Muscle of back (tissue), 13 donors: Measurements from ENCODE around the gene BLVRB. TPM values are rescaled to one million over a fixed set of nuclear protein-coding genes. Genes with fewer than 3 reads are reported as not detected.
"Not testable (repeated sequence)": the region's sequence is repeated elsewhere in the genome, so short reads cannot be mapped to it uniquely, and the experiment has no call there.

Source experiments
- DNase-seq, 3 donors: peaks; one replicate each; pipeline versions ENCODE4 v3.0.0 to v3.0.0-alpha.2; 2013
- long read RNA-seq, 9 donors: transcript quantifications; one replicate each; lab custom pipeline, GENCODE V29; 2026
- polyA plus RNA-seq, 10 donors: library from polyadenylated mRNA; unstranded; fragments of 120-200 nt; gene quantifications; one replicate each; pipeline ENCODE4 v1.2.1, GENCODE V29; 2013; ENCODE audit not compliant: insufficient read length in 10 of 10

The BLVRB gene
- 10 to 100 TPM; 26.1 to 55.4 (median 32.3) TPM for polyA plus RNA-seq
- long read RNA-seq, donor 1, transcript BLVRB-201 (5 exons, 873 nt), result major isoform, 26 of 27 reads
- long read RNA-seq, donor 1, partial matches to known transcripts, result 0 of 27 reads
- long read RNA-seq, donor 1, other reads (novel, unspliced or antisense), result 0 of 27 reads
- long read RNA-seq, donor 2, transcript BLVRB-201 (5 exons, 873 nt), result major isoform, 25 of 28 reads
- long read RNA-seq, donor 2, partial matches to known transcripts, result 0 of 28 reads
- long read RNA-seq, donor 2, other reads (novel, unspliced or antisense), result 0 of 28 reads
- long read RNA-seq, donor 3, result 0 reads
- long read RNA-seq, donor 4, transcript BLVRB-201 (5 exons, 873 nt), result major isoform, 22 of 27 reads
- long read RNA-seq, donor 4, partial matches to known transcripts, result 5 of 27 reads
- long read RNA-seq, donor 4, other reads (novel, unspliced or antisense), result 0 of 27 reads
- long read RNA-seq, donor 5, transcript BLVRB-201 (5 exons, 873 nt), result major isoform, 33 of 36 reads
- long read RNA-seq, donor 5, partial matches to known transcripts, result 0 of 36 reads
- long read RNA-seq, donor 5, other reads (novel, unspliced or antisense), result 0 of 36 reads
- long read RNA-seq, donor 6, transcript BLVRB-201 (5 exons, 873 nt), result major isoform, 23 of 24 reads
- long read RNA-seq, donor 6, partial matches to known transcripts, result 0 of 24 reads
- long read RNA-seq, donor 6, other reads (novel, unspliced or antisense), result 0 of 24 reads
- long read RNA-seq, donor 7, transcript BLVRB-201 (5 exons, 873 nt), result major isoform, 17 of 19 reads
- long read RNA-seq, donor 7, partial matches to known transcripts, result 0 of 19 reads
- long read RNA-seq, donor 7, other reads (novel, unspliced or antisense), result 0 of 19 reads
- long read RNA-seq, donor 8, transcript BLVRB-201 (5 exons, 873 nt), result major isoform, 24 of 27 reads
- long read RNA-seq, donor 8, partial matches to known transcripts, result 0 of 27 reads
- long read RNA-seq, donor 8, other reads (novel, unspliced or antisense), result 0 of 27 reads
- long read RNA-seq, donor 9, transcript BLVRB-201 (5 exons, 873 nt), result major isoform, 12 of 12 reads
- long read RNA-seq, donor 9, partial matches to known transcripts, result 0 of 12 reads
- long read RNA-seq, donor 9, other reads (novel, unspliced or antisense), result 0 of 12 reads

DNA sequence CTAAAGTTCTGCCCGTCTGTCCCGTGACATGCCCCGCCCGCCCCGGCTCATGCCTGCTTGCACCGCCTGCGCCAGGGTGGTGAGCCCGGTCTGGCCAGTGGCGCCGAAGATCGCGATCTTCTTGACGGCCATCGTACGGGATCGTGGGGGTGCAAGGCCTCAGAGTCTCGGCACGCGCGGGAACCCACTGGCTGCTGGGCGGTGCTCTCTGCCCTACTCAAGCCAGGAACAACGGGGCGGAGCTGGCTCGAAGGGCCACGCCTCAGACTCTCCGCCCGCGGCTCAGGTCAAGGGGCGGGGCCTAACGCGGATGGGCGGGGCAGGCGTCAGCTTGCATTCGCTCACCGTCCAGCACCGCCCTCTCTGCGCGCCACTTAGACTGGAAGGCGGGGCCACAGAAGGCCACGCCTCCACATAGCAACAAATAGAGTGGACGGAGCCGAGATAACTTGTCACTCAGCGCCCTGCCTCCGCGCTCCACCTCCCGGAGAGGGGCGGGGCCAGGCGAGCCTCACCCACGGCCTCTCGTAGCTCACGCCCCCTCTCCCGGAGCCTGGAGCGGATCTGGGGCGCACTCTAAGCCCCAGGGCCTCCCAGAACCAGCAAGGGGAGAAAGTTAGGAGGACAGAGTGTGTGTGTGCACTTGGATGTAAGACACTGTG lies at the start of gene BLVRB:
TSS of gene BLVRB (minus strand) at position 189 of the 662 bp plus-strand sequence. CDS start at position 132, 57 bp downstream.
- peak; percentile 99 to 100 (median 100) for DNase-seq

DNA sequence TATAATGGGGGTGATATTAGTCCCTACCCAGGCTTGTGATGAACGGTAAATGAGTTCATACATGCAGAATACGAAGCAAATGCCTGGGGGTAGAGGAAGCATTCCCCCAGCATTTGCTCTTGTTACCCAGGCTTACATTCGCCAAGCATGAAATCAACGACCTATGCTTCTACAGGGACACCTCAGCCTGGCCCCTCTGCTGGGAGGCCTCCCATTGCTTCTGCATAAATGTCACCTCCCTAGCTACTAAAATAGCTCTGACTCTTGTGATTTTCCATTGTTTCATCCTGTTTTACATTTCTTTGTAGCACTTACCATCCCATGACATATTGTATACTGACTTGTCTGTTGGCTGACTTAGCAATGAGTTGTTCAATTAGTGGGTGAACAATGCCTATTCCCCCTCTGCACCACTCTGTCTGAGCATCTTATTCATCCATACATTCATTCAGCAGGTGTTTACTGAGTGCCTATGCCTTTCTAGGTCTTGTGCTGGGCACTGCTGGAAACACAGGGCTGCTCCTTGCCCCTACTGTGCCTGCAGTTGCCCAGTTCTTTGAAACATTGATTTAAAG lies 48.3 kb upstream of the BLVRB start:
- no peak for DNase-seq

DNA sequence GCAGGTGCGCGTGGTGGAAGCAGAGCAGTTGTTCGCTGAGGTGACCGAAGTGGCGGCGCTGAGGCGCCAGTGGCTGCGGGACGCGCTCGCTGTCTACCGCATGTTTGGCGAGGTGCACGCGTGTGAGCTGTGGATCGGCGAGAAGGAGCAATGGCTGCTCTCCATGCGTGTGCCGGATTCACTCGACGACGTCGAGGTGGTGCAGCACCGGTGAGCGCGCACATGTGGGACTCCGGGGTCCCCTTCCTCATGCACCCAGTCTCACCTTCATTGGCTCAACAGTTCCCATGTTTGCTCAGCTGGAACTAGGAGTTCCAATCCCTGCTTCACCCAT lies 47.8 kb upstream of the BLVRB start:
- no peak for DNase-seq

DNA sequence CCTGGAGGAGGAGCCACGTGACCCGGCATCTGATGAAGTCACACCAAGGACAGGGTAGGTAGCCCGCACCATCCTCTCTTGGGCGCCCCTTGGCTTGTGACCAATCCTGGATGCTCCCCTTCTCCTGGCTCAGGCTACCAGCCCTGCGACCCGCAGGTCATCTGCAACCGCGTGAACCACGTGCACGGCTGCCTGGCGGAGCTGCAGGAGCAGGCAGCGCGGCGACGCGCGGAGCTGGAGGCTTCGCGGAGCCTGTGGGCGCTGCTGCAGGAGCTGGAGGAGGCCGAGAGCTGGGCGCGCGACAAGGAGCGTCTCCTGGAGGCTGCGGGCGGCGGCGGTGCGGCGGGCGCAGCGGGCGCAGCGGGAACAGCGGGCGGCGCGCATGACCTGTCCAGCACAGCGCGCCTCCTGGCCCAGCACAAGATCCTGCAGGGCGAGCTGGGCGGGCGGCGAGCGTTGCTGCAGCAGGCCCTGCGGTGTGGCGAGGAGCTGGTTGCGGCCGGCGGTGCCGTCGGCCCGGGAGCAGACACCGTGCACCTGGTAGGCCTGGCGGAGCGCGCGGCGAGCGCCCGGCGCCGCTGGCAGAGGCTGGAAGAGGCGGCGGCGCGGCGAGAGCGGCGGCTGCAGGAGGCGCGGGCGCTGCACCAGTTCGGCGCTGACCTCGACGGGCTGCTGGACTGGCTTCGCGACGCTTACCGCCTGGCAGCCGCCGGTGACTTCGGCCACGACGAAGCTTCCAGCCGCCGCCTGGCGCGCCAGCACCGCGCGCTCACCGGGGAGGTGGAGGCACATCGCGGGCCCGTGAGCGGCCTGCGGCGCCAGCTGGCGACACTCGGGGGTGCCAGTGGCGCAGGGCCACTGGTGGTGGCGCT lies 47.2 kb upstream of the BLVRB start:
- DNase-seq, result peak in 1 of 3 donors; percentile 40

DNA sequence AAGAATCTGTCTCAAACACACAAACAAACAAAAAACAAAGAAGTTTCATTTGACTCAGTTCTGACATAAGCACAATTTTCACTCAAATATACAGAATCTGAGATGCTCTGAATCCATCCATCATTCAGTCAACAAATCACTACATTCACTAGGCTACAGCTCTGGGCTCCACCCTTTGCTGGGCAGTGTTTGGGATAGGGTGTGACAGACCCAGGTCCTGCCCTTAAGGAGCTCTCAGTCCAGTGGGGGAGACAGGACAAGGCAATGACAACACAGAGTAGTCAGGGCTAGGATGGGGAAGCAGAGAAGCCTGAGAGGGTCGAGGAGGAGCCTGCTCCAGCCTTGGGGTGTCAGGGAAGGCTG lies 46.5 kb upstream of the BLVRB start:
- DNase-seq, result no peak

DNA sequence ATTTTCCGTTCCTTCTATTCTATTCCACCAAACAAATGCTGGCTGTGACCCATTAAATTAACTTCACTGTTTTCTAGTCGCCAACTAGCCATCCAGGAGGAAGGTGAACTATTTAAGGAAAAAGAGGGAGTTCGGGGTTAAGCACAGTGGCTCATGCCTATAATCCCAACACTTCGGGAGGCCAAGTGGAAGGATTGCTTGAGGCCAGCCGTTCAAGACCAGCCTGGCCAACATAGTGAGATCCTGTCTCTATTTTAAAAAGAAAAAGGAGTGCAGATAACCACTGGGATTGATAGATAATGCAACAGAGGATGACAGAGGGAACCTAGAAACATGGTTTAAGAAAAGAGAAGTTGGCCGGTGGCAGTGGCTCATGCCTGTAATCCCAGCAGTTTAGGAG lies 45.9 kb upstream of the BLVRB start:
- DNase-seq, result no peak

DNA sequence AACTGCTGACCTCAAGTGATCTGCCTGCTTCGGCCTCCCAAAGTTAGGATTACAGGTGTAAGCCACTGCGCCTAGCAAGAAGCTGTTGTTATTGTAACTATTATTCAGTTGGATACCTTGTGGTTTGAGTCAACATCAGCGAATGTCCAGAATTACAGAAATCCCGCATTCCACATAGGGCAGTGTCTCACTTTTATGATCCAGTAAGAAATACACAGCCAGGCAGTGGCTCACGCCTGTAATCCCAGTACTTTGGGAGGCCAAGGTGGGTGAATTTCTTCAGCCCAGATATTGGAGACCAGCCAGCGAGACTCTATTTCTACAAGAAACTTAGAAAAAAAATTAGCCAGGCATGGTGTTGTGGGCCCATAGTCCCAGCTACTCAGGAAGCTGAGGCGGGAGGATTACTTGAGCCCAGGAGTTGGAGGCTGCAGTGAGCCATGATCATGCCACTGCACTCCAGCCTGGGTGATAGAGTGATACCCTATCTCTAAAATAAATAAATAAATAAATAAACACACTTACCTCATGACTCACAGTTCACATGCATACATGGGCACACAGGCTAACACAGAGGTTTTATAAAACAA lies 45.1 kb upstream of the BLVRB start:
- DNase-seq, result no peak

DNA sequence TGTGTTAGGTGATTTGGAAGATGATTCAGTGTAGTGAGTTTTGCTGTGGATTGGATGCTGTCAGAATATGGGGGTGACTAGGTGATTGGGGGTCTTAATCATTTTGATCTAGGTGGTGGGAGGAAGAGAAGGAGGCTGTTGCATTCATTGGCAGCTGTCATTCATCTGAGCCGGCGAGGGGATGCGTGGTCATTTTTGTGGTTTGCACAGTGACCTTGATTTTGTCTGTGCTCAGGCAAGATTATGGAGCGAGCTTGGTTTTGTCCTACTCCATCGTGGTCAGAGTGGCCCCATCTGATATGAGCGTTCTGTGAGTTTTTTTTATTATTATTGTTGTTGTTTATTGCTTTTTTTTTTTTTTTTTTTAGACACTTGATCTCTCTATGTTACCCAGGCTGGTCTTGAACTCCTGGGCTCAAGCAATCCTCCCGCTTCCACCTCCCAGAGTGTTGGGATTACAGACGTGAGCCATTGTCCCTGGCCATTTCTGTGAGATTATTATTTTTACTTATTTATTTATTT lies 43.3 kb upstream of the BLVRB start:
- no peak for DNase-seq

DNA sequence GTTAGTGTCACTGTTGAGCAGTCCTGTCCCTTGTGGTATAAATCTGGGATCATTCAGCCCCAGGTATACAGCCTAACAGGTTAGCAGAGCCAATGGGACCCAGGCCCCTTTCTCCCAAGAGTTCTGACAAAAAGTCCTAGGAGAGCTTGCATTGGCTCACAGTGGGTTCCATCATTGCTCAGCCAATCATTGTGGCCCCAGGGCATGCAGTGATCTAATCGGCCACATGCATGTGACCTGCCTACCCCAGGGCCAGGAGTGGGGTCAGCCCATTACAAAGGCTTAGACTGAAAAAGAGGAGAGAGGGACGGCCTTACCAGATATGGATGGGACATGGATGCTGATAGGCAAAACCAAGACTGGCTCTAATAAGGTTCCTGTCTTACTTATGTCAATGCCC lies 42.3 kb upstream of the BLVRB start:
- no peak for DNase-seq

DNA sequence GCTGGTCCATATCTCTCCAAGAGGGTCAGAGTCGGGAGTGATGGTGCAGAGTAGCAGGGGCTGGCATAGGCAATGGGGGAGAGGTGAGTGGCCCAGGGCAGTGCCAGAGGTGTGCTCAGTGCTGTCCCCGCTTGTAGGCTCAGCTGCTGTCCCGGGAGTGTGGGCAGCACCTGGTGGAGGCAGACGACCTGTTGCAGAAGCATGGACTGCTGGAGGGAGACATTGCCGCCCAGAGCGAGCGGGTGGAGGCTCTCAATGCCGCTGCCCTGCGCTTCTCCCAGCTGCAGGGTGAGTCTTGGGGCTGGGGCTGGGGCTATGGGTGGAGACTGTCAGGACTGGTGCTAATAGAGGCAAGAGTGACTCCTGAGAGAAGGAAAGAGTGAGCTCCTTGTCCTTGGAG lies 40.6 kb upstream of the BLVRB start:
- DNase-seq, result no peak

DNA sequence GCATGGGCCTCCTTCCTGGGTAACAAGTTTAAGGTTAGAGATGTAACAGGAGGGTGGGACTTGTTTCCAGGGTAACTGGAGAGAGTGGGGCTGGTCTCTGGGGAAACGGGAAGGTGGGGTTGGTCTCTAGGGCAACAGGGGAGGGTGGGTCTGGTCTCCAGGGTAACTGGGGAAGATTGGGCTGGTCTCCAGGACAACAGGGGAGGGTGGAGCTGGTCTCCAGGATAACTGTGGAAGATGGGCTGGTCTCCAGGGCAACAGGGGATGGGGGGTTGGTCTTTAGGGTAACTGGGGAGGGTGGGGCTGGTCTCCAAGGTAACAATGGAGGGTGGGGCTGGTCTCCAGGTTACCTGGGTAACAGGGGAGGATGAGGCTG lies 37.8 kb upstream of the BLVRB start:
- DNase-seq, result no peak

DNA sequence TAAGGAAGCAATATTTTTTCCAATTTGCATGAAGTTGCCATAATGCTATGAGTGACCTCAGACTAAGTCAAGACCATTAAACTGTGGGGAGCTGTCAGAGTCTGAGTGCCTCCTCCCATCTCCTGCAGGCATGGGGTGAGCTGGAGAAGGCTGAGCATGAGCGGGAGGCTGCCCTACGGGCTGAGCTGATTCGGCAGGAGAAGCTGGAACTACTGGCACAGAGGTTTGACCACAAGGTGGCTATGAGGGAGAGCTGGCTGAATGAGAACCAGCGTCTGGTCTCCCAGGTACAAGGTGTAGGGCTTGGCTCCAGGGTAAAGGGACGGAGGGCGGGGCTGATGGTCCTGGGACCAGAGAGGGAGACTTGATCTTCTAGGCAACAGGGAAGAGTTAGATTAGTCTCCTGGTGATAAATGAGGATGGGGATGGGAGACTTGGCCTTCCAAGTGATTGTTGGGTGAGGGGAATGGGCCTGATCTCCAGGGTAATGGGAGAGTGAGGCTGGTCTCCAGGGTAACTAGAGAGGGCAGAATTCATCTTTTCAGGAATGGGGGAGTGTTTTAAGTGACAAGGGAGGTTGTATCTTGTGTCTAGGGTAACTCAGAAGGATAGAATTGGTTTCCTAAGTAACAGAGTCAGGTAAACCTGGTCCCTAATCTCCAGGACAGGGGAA lies 37.2 kb upstream of the BLVRB start:
- no peak for DNase-seq

DNA sequence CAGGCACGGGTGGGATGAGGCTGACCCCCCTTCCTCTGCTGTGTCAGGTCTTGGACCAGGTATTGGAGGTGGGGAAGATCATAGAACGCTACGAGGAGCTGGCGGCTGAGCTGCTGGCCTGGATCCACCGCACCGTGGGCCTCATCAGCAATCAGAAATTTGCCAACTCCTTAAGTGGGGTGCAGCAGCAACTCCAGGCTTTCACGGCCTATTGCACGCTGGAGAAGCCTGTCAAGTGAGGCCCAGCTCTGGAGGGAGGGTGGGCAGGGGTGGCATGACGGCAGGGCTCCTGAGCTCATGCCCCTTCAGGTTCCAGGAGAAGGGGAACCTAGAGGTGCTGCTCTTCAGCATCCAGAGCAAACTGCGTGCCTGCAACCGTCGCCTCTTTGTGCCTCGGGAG lies 36.5 kb upstream of the BLVRB start:
- no peak for DNase-seq

DNA sequence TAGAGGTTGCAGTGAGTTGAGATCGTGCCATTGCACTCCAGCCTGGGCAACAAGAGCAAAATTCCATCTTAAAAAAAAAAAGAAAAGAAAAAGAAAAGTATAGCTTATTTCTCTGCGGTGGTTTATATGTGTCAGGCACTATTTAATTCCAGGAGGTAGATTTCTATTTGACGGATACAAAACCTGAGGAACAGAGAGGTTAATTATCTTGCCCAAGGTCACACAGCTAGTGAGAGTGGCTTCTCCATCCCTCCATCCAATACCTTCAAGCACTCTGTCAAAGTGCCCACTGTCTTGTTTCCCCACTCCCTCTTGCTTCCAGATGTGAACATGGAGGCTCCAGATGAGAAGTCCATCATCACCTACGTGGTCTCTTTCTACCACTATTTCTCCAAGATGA lies 36.1 kb upstream of the BLVRB start:
- no peak for DNase-seq

DNA sequence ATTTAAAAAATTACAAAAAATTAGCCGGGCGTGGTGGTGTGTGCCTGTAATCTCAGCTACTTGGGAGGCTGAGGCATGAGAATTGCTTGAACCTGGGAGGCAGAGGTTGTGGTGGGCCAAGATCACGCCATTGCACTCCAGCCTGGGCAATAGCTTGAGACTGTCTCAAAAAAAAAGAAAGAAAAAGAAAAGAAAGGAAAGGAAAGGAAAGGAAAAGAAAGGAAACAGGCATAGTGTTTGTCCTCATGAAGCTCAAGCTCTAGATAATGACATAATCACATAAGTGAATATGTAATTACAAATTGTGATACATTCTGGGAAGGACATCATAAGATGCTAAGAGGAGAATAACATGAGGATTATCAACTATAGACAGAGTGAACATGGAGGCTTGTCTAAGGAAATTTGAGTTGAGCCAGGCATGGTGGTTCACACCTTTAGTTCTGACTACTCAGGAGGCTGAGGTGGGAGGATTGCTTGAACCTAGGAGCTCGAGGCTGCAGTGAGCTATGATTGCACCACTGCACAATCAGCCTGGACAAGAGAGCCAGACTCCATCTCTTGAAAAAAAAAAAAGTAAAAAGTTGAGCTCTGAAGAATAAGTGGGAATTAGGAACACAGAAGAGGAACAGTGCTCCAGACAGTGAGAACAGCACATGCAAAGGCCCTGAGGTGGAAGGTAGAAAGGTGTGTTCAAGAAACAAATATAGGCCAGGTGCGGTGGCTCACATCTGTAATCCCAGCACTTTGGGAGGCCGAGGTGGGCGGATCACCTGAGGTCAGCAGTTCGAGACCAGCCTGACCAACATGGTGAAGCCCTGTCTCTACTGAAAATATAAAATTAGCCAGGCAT lies 35.4 kb upstream of the BLVRB start:
- not testable (repeated sequence) for DNase-seq

DNA sequence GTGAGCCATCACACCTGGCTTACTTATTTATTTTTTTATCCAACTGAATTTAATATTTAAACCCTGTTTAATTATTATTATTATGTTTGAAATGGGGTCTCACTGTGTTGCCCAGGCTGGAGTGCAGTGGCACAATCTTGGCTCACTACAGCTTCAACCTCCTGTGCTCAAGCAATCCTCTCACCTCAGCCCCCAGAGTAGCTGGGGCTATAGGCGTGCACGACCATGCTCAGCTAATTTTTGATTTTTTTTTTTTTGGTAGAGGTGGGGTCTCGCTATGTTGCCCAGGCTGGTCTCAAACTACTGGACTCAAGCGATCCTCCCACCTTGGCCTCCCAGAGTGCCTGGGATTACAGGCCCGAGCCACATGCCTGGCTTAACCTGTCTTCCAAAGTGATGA lies 33.8 kb upstream of the BLVRB start:
- no peak for DNase-seq

DNA sequence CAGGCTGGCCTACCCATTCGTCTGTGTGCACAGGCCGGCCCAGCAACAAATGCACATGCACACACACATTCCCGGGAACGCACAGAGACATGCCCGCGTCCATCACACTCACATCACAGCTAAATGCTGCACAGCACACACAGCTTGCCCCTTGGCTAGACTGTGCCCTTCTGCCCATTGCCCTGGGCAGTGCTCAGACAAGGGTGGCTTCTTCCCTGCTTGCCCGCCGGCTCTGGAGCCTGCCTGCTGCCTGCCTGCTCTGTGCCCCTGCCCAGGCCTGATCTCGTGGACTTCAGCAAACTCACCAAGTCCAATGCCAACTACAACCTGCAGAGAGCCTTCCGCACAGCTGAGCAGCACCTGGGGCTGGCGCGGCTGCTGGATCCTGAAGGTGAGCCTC lies 31.7 kb upstream of the BLVRB start:
- DNase-seq, result no peak

DNA sequence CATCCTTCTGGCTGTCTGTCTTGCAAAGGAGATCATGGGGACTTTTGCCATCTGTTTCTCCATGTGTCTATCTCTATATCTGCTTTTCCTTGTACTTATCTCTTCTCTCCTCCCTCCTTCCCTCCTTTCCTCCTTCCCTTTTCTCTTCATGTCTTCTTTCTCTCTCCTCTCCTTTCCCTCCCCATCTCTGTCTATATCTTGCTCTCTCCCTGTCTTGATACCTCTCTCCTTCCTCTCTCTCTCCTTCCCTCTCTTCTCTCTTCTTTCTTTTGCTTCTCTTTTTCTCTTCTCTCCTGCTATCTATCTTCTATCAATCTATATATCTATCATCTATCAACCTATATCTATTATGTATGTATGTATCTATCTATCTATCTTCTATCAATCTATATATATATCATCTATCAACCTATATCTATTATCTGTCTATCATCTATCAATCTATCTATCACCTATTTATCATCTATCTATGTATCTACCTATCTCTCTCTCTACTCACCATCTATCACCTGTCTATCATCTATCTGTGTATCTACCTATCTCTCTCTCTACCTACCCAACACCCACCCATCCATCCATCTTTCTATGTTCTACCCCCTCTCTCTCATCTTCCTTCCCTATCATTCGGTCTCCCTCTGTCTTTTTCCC lies 28.8 kb upstream of the BLVRB start:
- no peak for DNase-seq
